NOMO-1 treated with DMSO at 0.1 percent for 48 hours (cell line): Measurements from ENCODE around the gene PRKCE.

ENCODE experiments used
- DNase-seq: peaks from one replicate; lab custom pipeline; 2025; ENCODE audit not compliant: unreplicated experiment; lab: John Stamatoyannopoulos, UW

Gene PRKCE

GRCh38 chr2:46127176-46127575, 475.7 kb downstream of the PRKCE start:
- no peak for DNase-seq

GRCh38 chr2:46130511-46130910, 479.0 kb downstream of the PRKCE start:
- no peak for DNase-seq

- DNase-seq = no peak
These were observed 481.5 kb downstream of the PRKCE start for GRCh38 chr2:46132996-46133395.

- DNase-seq = no peak
These were observed 483.2 kb downstream of the PRKCE start for GRCh38 chr2:46134531-46135227.

GRCh38 chr2:46135228-46135855, 483.9 kb downstream of the PRKCE start:
- no peak for DNase-seq

- DNase-seq = no peak
These were observed 484.5 kb downstream of the PRKCE start for GRCh38 chr2:46135958-46136357.

GRCh38 chr2:46136481-46136880, 485.0 kb downstream of the PRKCE start:
- no peak for DNase-seq

GRCh38 chr2:46136953-46137352, 485.5 kb downstream of the PRKCE start:
- DNase-seq = no peak

GRCh38 chr2:46142546-46143428, 491.3 kb downstream of the PRKCE start:
- DNase-seq = peak; percentile 56

GRCh38 chr2:46143429-46144132, 492.1 kb downstream of the PRKCE start:
- DNase-seq = no peak

GRCh38 chr2:46144133-46144800, 492.8 kb downstream of the PRKCE start:
- DNase-seq = no peak

- no peak for DNase-seq
These were observed 493.5 kb downstream of the PRKCE start for GRCh38 chr2:46145017-46145416.

- no peak for DNase-seq
These were observed 494.4 kb downstream of the PRKCE start for GRCh38 chr2:46145840-46146239.

GRCh38 chr2:46146866-46147502, 495.5 kb downstream of the PRKCE start:
- peak; percentile 83 for DNase-seq

GRCh38 chr2:46147626-46148368, 496.3 kb downstream of the PRKCE start:
- no peak for DNase-seq

- DNase-seq = no peak
These were observed 496.9 kb downstream of the PRKCE start for GRCh38 chr2:46148369-46148736.

GRCh38 chr2:46150445-46150955, 499.0 kb downstream of the PRKCE start:
- no peak for DNase-seq

GRCh38 chr2:46151577-46151976, 500.1 kb downstream of the PRKCE start:
- no peak for DNase-seq

GRCh38 chr2:46153996-46154753, 502.7 kb downstream of the PRKCE start:
- DNase-seq = no peak
